BLaER1 (cell line): ENCODE measurements around the gene NOXO1.

Source experiments
- H3K27ac ChIP-seq: shearing (Covaris generic); formaldehyde crosslinking; 2 replicates; pipeline ENCODE4 v1.8.1; 2022
- H3K27me3 ChIP-seq: shearing (Covaris generic); formaldehyde crosslinking; 2 replicates; pipeline ENCODE4 v1.8.1; 2022
- H3K36me3 ChIP-seq: shearing (Covaris generic); formaldehyde crosslinking; 2 replicates; pipeline ENCODE4 v1.8.1; 2022
- H3K4me1 ChIP-seq: shearing (Covaris generic); formaldehyde crosslinking; 2 replicates; pipeline ENCODE4 v1.8.1; 2022
- H3K4me2 ChIP-seq: shearing (Covaris generic); formaldehyde crosslinking; 2 replicates; pipeline ENCODE4 v1.8.1; 2022
- H3K4me3 ChIP-seq: shearing (Covaris generic); formaldehyde crosslinking; 2 replicates; pipeline ENCODE4 v1.8.1; 2022
- H3K9ac ChIP-seq: shearing (Covaris generic); formaldehyde crosslinking; 2 replicates; pipeline ENCODE4 v1.8.1; 2022
- H3K9me3 ChIP-seq: shearing (Covaris generic); formaldehyde crosslinking; 2 replicates; pipeline ENCODE4 v1.8.1; 2022
- H4K20me1 ChIP-seq: shearing (Covaris generic); formaldehyde crosslinking; 2 replicates; pipeline ENCODE4 v1.8.1; 2022
- Cebpa-rat ChIP-seq: shearing (Covaris generic); IDR thresholded peaks from 2 replicates; pipeline ENCODE4 v1.8.1; 2022

NOXO1 gene

DNA sequence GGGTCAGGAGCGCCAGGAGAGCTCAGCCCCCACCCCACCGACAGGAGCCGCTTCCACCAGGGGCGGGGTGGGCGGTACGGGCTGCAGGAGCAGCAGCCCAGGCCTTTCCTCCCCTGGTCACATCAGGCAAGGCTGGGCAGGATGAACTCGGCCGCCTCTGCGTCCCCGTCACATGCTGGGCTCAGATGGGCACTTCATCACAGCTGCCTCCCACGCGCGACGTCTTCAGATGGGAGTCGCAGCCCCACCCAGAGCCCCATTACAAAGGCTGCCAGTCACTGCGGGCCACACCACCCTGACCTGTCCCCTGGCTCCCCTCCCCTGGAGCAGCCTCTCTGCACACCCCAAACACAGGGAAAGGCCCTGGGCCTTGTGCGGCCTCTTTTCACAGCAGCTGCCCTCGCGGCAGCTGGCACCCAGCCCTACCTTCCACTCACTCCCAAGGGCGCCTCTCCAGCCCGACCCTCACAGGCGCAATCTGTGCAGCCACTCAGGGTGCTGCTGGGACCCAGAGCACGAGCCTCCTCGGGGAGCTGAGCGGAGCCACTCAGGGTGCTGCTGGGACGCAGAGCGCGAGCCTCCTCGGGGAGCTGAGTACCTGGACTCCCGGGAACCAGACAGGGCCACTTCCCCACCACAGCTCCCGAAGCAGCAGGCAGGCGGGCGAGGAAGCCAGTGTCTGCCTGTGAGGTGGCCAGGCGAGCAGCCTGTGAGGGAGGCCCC lies 23.7 kb upstream of the NOXO1 start:
- Histone ChIP-seq H3K27ac (peak overlapping the region; percentile 71), H3K4me2 (peak overlapping the region; percentile 97), H3K9me3 (no peaks in the 10 kb centered on the region), H3K4me1 (peaks cover 55% of the 10 kb centered on the region), H3K4me3 (peak overlapping the region; percentile 46), H3K36me3 (peaks cover 55% of the 10 kb centered on the region), H3K27me3 (no peaks in the 10 kb centered on the region), H3K9ac (peak overlapping the region; percentile 65), H4K20me1 (peaks cover 93% of the 10 kb centered on the region)
- TF ChIP-seq Cebpa-rat = no peak

DNA sequence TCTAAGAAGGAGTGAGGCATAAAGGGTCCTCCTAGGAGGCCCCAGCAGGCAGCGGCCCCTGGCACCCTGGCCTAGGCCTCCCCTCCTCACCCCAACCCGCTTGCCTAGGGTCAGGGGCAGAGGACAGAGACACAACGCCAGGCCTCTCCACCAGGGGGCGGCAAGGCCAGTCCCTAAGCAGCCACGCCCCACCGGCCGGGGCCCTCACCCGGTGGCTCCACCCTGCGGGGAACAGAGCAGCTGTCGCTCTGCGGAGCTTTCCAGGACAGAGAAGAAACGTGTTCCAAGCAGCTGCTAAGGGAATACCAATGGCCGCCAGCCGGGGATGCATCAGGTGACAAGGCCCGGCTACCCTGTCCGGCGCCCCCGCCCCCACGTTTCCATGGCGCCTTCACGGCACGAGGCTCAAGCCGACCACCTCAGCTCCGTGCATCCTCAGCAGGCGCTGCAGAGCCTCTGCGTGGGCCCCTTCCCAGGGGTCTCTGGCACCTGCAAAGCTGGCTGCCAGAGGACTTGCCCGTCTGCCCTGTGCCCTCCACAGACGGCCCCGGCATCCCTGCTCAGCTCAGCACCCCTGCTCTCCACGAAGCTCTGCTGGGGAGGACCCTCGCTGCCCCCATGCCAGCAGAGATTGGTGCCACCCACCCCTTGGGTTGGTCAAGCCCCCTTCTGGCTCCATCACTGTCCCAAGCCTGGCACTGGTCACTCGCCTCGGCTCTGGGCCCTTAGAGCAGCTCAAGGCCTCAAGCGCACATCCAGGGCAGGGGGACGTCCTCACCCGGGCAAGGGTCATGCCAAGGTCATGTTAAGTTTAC lies 22.8 kb upstream of the NOXO1 start:
- H3K4me3 ChIP-seq = no peak overlapping the region
- H3K27ac ChIP-seq = 0 out of 2 replicates have a peak overlapping the region, but pooled peaks have one; percentile 71
- peaks cover 55% of the 10 kb centered on the region for H3K4me1 ChIP-seq
- peak overlapping the region; percentile 97 for H3K4me2 ChIP-seq
- H3K36me3 ChIP-seq = peaks cover 64% of the 10 kb centered on the region
- H4K20me1 ChIP-seq = peaks cover 98% of the 10 kb centered on the region
- no peak for TF ChIP-seq Cebpa-rat
- H3K9me3 ChIP-seq = no peaks in the 10 kb centered on the region
- H3K27me3 ChIP-seq = no peaks in the 10 kb centered on the region
- H3K9ac ChIP-seq = peak overlapping the region; percentile 65

DNA sequence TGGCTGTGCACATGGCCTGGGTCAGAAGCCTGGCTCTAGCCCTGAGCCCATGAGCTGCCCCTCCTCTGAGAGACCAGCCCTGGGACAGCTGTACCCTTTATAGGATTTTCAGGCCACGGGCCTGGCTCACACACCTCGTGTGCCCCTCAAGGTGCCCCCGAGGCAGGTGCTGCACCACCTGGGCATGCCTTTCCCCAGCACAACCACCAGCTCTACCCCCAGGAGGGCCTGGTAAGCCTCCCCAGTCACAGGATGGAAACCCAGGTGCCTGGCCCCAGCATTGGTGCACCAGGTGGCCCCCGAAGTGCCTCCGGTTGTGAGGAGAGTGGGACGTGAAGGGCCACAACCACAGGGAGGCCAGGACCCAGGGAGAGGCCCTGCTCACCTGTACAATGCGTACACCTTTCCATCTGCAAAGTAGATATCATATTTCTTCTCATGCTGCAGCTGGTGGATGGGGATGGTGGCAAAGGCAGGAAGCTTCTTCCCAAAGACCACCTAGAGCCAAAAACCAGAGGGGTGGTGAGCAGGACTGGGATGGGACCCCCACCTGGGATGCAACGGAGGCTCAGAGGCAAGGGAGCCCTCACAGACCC lies 22.1 kb upstream of the NOXO1 start:
- no peak overlapping the region for H3K27ac ChIP-seq
- no peak for TF ChIP-seq Cebpa-rat
- peaks cover 52% of the 10 kb centered on the region for H3K4me1 ChIP-seq

DNA sequence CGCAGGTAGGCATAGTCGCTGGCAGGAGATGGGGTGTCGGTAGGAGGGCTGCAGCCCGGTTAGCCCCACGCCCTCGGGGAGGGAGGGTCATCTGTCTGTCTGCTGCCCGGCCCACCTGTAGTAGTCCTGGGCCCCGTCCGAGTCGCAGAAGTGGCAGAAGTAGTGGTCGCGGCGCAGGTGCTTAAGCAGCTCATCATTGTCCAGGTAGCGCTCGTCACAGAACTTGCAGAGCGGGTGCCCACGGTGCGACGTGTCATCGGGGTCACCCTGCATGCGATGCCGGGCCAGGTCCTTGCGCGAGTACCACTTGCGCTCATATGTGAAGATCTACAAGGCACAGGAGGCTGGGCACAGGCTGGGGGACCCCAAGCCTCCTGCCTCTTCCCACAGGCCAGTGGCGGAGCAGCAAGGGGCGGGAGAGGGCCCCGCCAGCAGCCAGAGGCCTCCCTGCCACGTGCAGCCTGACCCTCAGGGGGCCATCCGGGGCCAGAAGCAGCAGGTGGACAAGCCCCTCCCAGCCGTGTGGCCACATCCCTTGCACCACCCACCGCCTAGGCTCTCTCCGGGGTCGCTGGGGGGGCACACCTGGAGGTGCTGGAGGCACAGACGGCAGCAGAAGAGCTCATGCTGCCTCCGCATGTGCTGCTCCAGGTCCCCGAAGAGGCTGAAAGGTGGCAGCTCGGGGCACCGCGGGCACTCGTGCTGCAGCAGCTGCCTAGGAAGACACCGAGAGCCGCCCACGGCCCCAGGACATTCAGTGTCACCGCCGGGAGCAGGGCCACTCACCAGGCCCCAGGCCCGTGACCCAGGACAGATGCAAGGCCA lies 21.3 kb upstream of the NOXO1 start:
- Histone ChIP-seq H3K36me3 (peaks cover 74% of the 10 kb centered on the region), H4K20me1 (peaks cover 91% of the 10 kb centered on the region), H3K4me1 (peaks cover 44% of the 10 kb centered on the region), H3K9me3 (no peaks in the 10 kb centered on the region), H3K4me2 (no peak overlapping the region), H3K4me3 (no peak overlapping the region), H3K27ac (no peak overlapping the region), H3K9ac (no peak overlapping the region), H3K27me3 (no peaks in the 10 kb centered on the region)
- no peak for TF ChIP-seq Cebpa-rat

More for the DNA sequence above, 22.1 kb upstream of the NOXO1 start:
- no peak overlapping the region for H3K9ac ChIP-seq
- no peaks in the 10 kb centered on the region for H3K9me3 ChIP-seq
- H3K4me3 ChIP-seq = no peak overlapping the region
- H3K27me3 ChIP-seq = no peaks in the 10 kb centered on the region
- peaks cover 92% of the 10 kb centered on the region for H4K20me1 ChIP-seq
- peaks cover 72% of the 10 kb centered on the region for H3K36me3 ChIP-seq
- H3K4me2 ChIP-seq = peak overlapping the region; percentile 97; the same call in 1 of the 2 replicates

DNA sequence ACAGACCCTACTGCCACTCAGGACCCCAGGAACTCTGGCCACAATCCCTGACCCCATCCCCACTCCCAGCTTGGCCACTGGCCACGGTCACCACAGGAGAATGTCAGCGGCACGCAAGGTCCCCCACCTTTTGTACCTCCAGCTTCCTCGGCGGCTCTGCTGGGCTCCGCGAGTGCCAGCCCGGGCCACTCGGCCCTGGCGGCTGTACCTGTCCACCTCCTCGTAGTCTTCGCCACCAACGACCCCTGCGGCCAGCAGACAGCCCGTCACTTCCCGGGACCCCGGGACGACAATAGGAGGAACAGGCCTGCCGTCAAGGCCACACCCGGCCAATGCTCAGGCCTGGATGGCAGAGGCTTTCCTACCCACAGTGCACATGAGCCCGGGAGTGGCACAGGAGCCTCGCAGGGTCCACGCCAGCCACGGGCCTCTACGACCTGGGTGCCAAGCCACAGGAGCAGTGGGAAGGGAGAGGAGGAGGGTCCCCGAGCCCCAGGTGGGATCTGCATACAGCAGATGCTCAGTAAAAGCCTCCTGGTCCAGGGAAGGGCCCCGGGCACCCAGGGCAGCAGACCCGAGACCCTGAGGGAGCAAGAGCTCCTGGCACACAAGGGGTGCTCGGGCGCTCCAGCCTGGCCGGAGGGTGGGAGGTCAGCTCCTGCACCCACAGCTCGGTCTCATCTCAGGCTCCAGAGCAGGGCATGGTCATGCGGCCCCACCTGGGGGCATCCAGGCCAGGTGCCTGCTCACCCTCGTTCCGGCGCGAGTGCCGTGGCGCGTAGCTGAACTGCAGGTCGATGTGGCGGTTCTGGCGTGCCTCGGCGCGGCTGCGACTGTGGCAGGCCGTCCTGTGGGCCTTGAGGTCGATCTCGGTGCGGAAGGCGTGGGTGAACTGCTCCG lies 20.4 kb upstream of the NOXO1 start:
- no peak for TF ChIP-seq Cebpa-rat
- H3K27ac ChIP-seq = no peak overlapping the region
- H3K4me2 ChIP-seq = no peak overlapping the region
- no peak overlapping the region for H3K9ac ChIP-seq
- peaks cover 87% of the 10 kb centered on the region for H4K20me1 ChIP-seq
- H3K4me3 ChIP-seq = no peak overlapping the region
- peaks cover 35% of the 10 kb centered on the region for H3K4me1 ChIP-seq
- H3K9me3 ChIP-seq = no peaks in the 10 kb centered on the region
- H3K27me3 ChIP-seq = no peaks in the 10 kb centered on the region
- H3K36me3 ChIP-seq = peaks cover 78% of the 10 kb centered on the region

DNA sequence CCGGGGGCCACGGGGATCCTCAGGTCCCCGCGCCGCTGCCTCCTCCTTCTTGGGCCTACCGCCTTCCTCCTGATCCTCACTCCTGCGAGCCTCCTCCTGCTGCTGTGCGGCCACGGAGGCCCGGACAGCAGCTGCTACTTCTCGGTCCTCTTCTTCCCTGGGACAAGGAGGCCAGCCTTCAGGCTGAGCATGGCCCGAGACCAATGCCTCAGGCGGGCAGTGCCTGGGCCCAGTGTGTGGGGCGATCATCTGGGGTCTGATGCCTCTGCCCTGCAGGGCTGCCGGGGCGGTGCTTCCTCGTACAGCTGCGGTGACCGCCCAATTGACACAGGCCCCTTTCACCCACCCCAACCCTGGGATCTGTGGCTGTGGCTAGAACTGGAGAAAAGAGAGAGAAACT lies 19.8 kb upstream of the NOXO1 start:
- Histone ChIP-seq H3K4me1 (peaks cover 29% of the 10 kb centered on the region), H3K4me2 (no peak overlapping the region), H3K27ac (no peak overlapping the region), H4K20me1 (peaks cover 80% of the 10 kb centered on the region), H3K9ac (no peak overlapping the region), H3K27me3 (no peaks in the 10 kb centered on the region), H3K9me3 (no peaks in the 10 kb centered on the region), H3K36me3 (peaks cover 85% of the 10 kb centered on the region), H3K4me3 (no peak overlapping the region)
- no peak for TF ChIP-seq Cebpa-rat

DNA sequence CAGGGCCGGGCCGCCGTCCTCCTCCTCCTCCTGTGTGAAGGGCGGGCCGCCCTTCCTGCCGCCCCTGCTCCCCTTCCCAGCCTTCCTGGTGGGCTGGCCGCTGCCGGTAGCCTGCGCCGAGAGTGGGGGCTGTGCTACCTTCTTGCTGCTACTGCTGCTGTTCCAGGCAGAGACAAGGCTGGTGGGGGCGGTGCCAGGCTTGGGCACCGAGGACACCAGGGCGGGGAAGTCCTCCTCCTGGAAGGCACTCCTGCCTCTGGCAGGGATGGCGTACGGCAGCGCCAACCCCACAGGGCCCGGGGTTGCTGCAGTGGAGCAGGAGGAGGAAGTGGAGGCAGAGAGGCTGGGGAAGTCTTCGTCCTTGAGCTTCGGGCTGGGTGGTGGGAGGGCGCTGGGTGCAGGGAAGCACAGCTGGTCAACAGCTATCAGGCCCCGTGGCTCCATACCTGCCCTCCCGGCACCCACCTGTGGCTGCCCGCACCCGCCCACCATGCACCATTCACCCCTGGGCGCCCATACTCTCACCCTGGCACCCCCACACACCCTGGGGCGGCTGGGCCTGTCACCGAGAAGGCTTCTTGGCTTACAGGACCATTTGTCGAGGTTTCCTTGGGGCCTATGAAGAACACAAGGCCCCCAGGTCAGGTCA lies 18.7 kb upstream of the NOXO1 start:
- Histone ChIP-seq H3K9ac (no peak overlapping the region), H3K4me3 (no peak overlapping the region), H3K27me3 (no peaks in the 10 kb centered on the region), H3K27ac (no peak overlapping the region), H3K36me3 (peaks cover 94% of the 10 kb centered on the region), H3K4me2 (no peak overlapping the region), H3K4me1 (peaks cover 18% of the 10 kb centered on the region), H3K9me3 (no peaks in the 10 kb centered on the region), H4K20me1 (peaks cover 70% of the 10 kb centered on the region)
- TF ChIP-seq Cebpa-rat = no peak
